Measurements from ENCODE around the gene ROBO2.

DNA sequence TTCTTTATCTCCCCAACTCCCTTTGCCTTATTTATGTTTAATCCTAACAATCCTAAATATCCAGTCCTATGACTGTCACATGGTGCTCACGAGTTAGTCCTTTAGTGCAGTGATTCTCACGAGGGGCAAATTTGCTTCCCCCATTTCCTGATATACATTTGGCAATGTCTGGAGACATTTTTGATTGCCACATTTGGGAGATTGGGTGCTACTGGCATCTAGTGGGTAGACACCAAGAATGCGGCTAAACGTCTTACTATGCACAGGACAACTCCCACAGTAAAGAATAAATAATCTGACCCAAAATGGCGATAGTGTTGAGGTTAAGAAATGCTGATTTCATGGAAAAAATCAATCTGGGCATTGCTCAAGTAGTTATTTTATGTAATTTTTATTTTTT, 466.5 kb downstream of the ROBO2 start:
- TF ChIP-seq SP2 (tag by site-specific recombination; IDR thresholded peaks at IDR 0.05) (no peak), ZNF768 (tag by site-specific recombination; IDR thresholded peaks at IDR 0.05) (no peak), IKZF3 (tag by site-specific recombination; IDR thresholded peaks at IDR 0.05) (no peak), KLF1 (tag by site-specific recombination; IDR thresholded peaks at IDR 0.05) (no peak), TRIM28 (IDR thresholded peaks at IDR 0.05; ENCODE audit: borderline replicate concordance, low read length) (no peak), MYNN (tag by site-specific recombination; IDR thresholded peaks at IDR 0.05; ENCODE audit: borderline replicate concordance) (no peak)
- TF ChIP-seq, protein P1, sequence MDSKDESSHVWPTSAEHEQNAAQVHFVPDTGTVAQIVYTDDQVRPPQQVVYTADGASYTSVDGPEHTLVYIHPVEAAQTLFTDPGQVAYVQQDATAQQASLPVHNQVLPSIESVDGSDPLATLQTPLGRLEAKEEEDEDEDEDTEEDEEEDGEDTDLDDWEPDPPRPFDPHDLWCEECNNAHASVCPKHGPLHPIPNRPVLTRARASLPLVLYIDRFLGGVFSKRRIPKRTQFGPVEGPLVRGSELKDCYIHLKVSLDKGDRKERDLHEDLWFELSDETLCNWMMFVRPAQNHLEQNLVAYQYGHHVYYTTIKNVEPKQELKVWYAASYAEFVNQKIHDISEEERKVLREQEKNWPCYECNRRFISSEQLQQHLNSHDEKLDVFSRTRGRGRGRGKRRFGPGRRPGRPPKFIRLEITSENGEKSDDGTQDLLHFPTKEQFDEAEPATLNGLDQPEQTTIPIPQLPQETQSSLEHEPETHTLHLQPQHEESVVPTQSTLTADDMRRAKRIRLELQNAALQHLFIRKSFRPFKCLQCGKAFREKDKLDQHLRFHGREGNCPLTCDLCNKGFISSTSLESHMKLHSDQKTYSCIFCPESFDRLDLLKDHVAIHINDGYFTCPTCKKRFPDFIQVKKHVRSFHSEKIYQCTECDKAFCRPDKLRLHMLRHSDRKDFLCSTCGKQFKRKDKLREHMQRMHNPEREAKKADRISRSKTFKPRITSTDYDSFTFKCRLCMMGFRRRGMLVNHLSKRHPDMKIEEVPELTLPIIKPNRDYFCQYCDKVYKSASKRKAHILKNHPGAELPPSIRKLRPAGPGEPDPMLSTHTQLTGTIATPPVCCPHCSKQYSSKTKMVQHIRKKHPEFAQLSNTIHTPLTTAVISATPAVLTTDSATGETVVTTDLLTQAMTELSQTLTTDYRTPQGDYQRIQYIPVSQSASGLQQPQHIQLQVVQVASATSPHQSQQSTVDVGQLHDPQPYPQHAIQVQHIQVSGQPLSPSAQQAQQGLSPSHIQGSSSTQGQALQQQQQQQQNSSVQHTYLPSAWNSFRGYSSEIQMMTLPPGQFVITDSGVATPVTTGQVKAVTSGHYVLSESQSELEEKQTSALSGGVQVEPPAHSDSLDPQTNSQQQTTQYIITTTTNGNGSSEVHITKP (tag by site-specific recombination; IDR thresholded peaks at IDR 0.05) = no peak
- TF ChIP-seq, protein P2, sequence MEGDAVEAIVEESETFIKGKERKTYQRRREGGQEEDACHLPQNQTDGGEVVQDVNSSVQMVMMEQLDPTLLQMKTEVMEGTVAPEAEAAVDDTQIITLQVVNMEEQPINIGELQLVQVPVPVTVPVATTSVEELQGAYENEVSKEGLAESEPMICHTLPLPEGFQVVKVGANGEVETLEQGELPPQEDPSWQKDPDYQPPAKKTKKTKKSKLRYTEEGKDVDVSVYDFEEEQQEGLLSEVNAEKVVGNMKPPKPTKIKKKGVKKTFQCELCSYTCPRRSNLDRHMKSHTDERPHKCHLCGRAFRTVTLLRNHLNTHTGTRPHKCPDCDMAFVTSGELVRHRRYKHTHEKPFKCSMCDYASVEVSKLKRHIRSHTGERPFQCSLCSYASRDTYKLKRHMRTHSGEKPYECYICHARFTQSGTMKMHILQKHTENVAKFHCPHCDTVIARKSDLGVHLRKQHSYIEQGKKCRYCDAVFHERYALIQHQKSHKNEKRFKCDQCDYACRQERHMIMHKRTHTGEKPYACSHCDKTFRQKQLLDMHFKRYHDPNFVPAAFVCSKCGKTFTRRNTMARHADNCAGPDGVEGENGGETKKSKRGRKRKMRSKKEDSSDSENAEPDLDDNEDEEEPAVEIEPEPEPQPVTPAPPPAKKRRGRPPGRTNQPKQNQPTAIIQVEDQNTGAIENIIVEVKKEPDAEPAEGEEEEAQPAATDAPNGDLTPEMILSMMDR (tag by site-specific recombination; IDR thresholded peaks at IDR 0.05) = no peak
- TF ChIP-seq, protein P3, sequence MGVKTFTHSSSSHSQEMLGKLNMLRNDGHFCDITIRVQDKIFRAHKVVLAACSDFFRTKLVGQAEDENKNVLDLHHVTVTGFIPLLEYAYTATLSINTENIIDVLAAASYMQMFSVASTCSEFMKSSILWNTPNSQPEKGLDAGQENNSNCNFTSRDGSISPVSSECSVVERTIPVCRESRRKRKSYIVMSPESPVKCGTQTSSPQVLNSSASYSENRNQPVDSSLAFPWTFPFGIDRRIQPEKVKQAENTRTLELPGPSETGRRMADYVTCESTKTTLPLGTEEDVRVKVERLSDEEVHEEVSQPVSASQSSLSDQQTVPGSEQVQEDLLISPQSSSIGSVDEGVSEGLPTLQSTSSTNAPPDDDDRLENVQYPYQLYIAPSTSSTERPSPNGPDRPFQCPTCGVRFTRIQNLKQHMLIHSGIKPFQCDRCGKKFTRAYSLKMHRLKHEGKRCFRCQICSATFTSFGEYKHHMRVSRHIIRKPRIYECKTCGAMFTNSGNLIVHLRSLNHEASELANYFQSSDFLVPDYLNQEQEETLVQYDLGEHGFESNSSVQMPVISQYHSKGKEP (tag by site-specific recombination; IDR thresholded peaks at IDR 0.05) = no peak

Data from HEK293 (cell line).